Stimulated activated CD4-positive, alpha-beta T cell treated with anti-CD3 and anti-CD28 coated beads, TNF-alpha, amount 100 ng/mL, for 48 hours (primary cell): Measurements from ENCODE around the gene OSBPL6.

ENCODE experiments used
- DNase-seq, 3 donors: peaks; one replicate each; pipeline ENCODE4 v3.0.0-alpha.2; 2020; ENCODE audit warnings: low read depth in 3 of 3

The OSBPL6 gene

GRCh38 chr2:178271629-178272333, 77.5 kb downstream of the OSBPL6 start:
- DNase-seq, result no peak

- DNase-seq, result no peak
Measured at GRCh38 chr2:178273787-178274360, 79.6 kb downstream of the OSBPL6 start.

GRCh38 chr2:178275600-178275999, 81.3 kb downstream of the OSBPL6 start:
- no peak for DNase-seq

DNA sequence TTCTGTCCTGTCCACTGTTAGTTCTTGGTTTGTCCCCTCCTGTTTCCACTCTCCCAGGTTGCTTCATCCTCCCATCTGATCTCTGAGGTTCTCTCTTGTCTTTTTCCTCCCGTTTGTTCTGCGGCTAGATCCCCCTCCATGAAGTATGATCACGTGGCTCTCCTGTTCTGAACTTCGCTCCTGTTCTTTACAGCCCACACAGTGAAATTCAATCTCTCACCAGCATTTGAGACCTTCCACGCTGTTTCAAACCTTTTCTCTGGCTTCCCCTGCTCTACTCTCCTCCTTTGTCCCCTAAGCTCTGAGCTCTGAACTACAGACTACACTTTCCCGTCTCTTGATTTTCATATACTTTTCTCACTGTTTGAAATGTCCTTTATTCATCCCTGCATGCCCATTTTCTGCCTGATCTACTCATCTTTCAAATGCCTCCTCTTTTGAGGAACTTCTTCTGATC, 83.5 kb downstream of the OSBPL6 start:
- DNase-seq, result no peak

DNA sequence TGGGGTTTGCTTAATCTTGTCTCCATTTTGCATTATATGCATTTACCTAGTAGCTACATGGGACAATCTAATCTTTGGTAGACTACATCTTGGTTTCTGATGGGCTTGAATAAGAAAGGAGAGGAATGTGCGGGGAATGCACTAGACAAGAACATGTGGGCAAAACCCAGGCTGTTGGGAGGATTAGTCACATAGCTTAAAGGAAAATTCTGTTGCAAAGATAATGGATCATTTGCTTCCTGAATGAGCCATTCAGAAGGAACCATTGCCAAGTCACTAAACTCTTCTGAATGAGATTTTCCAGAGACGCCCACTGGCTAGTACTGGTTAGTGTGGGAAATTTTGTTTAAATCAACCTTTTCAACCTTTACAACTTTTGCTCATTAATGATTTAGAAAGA, 84.8 kb downstream of the OSBPL6 start:
- no peak for DNase-seq

DNA sequence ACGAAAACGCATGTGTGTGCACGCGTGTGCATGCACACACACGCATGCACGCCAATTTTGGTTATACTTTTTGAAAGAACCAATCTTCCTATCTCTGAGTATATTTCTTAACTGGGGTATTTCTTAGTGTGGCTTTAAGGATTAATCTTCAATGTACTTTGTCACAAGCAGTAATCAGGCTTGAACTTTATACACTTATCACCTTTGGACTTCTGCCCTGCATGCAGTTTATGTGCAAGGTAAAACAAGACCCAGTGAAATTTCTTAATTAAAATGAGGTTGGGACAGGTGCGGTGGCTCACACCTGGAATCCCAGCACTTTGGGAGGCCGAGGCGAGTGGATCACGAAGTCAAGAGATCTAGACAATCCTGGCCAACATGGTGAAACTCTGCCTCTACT, 85.3 kb downstream of the OSBPL6 start:
- DNase-seq, result no peak

DNA sequence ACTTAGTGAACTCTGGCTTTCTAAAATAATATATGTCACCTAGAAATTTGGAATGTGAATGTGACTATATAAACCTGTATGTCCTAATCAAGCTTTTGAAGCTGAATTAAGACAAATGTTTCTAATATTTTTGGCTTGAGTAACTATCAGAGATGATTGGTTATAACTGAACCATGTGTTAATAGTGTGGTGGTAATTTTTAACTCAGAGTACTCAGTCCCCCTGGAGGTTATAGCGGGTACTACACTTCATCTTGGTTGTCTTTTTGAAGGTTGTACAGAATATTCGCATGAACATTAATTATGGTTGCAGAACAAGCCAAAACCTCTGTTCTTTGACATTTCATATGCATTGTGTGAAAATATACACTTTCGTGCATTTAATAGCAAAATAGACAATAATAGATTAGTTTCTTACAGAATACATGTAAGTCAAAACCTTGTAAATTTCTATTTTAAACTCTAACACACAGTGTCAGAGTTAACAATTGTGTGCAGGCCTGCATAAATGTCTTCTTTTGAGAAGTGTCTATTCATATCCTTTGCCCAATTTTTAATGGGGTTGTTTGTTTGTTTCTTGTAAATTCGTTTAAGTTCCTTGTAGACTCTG, 86.0 kb downstream of the OSBPL6 start:
- peak in 2 of 3 donors; percentile 12 to 29 for DNase-seq

- DNase-seq, result no peak
Measured at GRCh38 chr2:178282075-178282815, 87.9 kb downstream of the OSBPL6 start.

GRCh38 chr2:178283341-178283918, 89.1 kb downstream of the OSBPL6 start:
- DNase-seq, result no peak

DNA sequence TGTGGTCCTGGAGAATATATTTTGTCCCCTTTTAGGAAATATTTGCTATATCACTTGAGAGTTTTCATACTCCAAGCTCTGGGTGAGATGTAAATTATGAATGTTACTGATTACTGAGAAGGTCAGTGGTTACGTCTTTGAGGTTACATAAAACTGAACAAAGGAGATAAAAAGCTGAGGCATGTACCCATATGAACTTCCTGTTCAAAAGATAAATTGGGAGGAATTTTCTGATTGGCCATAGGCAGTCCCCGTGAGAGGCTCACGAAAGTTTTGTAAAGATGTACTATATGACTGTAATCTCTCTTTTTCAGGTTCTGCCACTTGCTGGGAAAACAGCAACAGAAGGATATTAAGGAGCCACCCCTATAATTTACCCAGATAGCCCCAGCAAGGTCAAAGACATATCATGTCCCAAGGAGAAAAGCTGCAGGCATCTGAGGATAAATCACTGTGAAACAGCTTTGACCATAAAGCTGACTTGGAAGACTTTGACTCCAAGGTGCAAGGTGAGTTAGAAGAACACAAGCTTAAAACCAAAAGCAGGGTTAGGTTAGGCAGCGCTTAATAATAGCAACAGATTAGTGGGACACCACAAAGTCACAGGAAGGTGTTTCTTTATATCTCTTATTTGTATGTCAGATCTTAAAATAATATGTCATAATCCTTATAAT, 90.4 kb downstream of the OSBPL6 start:
- DNase-seq, result no peak

- no peak for DNase-seq
Measured at GRCh38 chr2:178285287-178285615, 90.9 kb downstream of the OSBPL6 start.

- DNase-seq, result no peak
Measured at GRCh38 chr2:178286636-178287035, 92.3 kb downstream of the OSBPL6 start.

DNA sequence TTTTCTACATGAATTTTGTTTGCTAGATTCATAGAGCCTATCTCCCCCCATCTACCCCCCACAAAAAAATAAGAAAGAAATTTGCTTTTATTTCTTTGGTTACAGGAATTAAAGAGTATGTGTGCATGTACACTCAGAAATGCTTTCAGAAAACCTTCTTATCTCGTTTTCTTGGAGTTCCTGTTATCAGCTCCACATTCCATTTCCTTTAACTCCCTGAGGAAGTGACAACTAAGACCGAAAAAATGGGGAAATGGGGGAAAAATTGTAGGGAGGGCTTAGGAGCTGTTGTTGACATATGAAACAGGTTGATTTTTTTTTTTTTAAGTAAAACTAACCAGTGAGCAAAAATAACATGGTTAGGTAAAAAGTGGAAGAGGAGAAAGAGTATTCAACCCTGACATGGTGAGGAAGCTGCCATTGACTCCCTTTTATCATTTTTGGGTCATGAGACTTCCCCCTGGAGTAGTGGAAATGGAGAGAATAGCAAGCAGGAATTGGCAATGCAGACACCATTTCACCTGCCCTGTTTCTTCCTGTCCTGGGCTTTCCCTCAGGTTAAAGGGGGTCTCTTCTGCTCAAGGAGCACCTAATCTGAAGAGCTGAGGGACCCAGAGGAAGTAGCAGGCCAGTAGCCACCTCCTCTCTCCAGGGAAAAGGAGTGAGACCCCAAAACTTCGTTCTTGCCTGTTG, 93.5 kb downstream of the OSBPL6 start:
- DNase-seq, result no peak

DNA sequence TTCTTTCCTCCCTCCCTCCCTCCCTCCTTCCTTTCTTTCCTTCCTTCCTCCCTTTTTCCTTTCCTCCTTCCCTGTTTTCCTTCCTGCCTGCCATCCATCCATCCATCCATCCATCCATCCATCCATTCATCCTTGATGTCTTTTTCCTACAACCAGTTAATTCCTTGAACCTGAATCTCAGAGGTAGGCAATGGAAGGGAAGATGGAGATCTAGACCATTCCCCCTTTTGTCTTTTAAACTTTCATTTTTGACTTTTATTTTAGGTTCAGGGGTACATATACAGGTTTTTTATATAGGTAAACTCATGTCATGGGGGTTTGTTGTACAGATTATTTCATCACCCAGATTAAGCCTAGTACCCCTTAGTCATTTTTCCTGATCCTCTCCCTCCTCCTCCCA, 97.4 kb downstream of the OSBPL6 start:
- no peak for DNase-seq

DNA sequence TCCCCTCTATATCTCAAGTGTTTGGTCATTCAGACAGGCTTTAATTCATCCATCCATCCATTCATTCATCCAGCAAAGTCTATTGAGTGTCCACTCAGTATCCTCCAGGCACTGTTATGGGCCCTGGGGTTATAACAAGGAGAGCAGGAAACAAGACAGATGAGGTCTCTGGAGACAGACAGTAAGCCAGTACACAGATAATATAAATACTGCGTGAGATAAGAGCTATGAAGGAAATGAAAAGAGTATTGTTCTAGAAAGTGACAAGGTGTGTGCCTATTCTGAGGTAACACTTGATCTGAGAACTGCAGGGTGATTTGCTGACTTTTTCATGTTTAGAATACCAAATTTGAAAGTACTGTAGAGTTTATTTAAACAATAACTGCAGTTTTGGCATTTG, 98.3 kb downstream of the OSBPL6 start:
- DNase-seq, result no peak

DNA sequence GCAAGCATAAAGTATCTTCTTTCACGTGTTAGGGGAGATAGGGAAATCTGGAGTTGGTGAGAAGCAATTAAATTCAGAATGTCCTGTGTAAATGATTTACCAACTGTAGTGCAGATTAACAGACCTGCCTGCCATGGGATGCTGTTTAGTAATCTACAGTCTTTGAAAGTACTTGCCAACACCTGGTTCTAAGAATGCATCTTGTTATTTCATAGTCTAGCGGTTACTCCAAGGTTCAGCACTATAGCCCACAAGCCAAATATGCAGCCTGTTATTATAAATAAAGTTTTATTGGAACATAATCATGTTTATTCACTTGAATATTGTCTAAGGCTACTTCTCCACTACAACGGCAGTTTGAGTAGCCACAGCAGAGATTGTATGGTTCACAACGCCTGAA, 100.8 kb downstream of the OSBPL6 start:
- no peak for DNase-seq

DNA sequence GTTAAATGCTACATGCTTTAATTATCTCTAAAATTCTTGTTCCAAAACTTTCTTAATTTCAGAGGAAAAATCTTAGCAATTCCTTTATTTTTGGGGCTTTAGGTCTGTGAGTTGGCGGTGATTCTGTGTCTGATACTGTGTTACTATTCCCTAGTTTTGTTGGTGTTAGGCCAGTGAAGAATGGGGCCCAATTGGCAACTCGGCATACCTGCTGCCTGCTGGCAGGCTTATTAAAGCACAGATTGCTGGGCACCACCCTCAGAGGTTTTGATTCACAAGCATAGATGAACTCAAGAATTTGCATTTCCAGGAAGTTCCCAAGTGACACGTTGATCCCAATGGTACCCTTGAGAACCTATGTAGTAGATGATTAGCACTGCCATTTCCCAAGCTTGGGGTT, 101.6 kb downstream of the OSBPL6 start:
- no peak for DNase-seq

GRCh38 chr2:178296394-178297090, 102.2 kb downstream of the OSBPL6 start:
- no peak for DNase-seq

DNA sequence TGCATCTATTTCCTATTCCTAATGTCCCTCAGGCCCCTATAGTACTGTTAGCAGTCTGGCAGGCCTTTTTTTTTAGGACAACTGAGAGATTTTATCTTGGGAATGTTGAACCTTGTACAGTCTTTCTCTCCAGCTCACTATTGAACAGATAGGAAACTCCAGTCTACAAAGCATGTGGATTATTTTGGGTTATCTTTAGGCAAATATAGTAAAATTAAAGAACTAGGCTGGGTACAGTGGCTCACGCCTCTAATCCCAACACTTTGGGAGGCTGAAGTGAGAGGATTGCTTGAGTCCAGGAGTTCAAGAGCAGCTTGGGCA, 102.7 kb downstream of the OSBPL6 start:
- DNase-seq, result no peak

- no peak for DNase-seq
Measured at GRCh38 chr2:178298785-178299212, 104.5 kb downstream of the OSBPL6 start.
